GM18951 (cell line): ENCODE data around the gene FAU.

Source experiments
- POLR2A ChIP-seq: IDR thresholded peaks from 4 replicates; pipeline ENCODE4 v1.6.1; 2011; ENCODE audit warnings: mild to moderate bottlenecking; ENCODE audit not compliant: insufficient read length, insufficient read depth; ENCODE audit errors: extremely low read depth
- in situ Hi-C: fragments of 300-500 bp; cut with MboI; formaldehyde crosslinking; loops from one replicate; pipeline ENCODE4 v1.12.0; 2022; ENCODE audit warnings: low sequenced_read_pairs, mixed read lengths, inconsistent platforms; ENCODE audit not compliant: unreplicated experiment

Gene FAU

DNA sequence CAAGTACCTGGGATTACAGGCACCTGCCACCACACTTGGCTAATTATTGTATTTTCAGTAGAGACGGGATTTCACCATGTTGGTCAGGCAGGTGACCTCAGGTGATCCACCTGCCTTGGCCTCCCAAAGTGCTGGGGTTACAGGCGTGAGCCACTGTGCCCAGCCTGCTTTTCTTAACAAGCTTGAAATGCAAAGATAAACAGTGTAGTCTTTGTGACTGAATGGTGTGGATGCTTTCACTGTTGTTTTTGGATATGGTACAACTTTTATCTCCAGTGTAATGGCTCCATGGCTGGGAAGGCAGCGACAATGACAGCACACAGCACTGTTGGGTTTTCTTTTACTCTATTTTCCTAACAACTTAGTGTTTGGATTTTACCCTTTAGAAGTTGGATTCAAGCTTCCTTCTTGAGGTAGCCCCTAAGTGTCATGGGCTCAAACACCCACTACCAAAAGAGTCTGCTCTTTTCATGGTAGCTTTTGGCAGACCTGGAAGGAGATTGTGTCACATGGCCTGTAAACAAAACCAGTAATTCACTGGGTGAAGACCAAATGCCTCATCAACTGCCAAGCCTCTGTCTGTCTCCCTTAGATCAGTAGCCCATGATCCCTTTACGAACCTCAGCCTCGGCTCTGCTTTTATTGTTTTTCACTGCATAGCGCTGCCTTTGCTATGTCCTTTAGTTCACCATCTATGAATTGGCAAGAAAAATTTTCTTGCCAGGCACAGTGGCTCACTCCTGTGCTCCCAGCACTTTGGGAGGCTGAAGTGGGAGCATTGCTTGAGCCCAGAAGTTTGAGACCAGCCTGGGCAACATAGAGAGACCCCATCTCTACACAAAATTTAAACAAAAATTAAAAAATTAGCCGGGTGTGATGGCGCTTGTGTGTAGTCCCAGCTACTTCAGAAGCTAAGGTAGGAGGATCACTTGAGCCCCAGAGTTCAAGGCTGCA lies 19.5 kb downstream of the FAU start:
- in situ Hi-C loops: no loop called here
- TF ChIP-seq POLR2A: no peak

DNA sequence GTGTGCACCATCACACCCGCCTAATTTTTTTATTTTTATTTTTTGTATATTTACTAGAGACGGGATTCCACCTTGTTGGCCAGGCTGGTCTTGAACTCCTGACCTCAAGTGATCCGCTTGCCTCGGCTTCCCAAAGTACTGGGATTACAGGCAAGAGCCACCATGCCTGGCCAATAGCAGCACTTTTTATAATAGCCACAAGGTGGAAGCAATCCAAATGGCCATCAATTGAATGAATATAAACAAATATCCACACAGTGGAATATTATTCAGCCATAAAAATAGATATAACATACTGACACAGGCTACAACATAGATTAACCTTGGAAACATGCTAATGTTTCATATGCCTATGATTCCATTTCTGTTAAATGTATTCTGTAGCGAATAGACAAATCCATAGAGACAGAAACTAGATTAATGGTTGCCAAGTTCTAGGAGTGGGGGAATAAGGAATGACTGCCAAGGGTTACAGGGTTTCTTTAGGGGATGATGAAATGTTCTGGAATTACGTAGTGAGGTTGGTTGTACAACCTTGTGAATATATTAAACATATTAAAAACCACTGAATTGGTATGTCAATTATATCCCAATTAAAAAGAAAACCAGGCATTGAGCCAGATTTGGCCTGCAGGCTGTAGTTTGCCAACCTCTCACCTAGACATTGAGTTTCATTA lies 21.1 kb downstream of the FAU start:
- in situ Hi-C loops: no loop called here
- TF ChIP-seq POLR2A: no peak

DNA sequence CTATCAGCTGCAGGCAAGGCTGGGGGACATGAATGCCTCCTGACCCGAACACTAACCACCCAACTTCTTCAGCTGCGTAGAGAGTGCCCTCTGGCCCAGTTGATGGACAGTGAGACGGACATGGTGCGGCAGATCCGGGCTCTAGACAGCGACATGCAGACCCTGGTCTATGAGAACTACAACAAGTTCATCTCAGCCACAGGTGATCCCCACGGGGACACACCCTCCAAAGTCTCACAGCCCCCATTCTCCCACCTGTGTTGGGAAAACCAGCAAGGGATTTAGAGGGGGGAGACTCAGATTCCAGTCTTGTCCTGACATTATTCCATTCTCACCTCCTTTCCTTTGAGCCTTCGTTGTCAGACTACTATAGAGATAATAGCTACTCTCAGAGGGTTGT lies 25.0 kb downstream of the FAU start:
- in situ Hi-C loops: no loop called here
- TF ChIP-seq POLR2A: no peak

DNA sequence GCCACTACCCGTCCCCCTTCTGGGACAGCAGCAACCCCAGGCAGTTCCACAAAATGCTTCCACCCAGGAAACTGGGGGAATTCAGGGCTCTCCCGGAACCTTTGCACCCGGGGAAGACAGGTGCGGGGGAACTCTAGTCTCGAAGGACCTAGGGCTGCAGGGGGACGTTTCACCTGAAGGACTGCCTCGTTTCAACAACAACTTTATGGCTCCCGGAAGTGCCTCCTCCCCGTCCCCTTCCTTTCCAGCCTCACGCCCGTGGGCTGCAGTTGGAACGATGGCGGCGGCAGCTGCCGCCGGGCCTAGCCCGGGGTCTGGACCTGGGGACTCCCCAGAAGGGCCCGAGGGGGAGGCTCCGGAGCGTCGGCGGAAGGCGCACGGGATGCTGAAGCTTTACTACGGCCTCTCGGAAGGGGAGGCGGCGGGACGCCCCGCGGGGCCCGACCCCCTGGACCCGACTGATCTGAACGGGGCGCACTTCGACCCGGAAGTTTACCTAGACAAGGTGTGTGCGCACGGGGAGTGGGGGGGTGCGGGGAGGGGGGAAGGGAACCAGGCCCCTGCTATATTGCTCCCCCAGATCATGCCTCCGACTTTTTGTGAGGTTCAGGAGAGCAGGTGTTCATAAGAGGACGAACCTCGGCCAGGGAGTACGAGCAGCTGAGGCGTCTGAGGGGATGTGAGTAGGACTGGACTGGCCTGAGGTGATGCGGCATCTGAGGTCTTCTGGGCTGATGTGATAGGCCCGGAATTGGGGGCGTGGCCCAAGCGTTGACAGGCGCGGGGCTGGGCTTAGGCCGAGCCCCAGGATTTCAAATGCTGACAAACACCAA lies 25.7 kb downstream of the FAU start, which contains the start of gene VPS51:
TSS of gene VPS51 (plus strand) at position 241 of the 833 bp plus-strand sequence. CDS start at position 278, 37 bp downstream.
- peak; percentile 81 for TF ChIP-seq POLR2A
- in situ Hi-C loops: no loop called here

DNA sequence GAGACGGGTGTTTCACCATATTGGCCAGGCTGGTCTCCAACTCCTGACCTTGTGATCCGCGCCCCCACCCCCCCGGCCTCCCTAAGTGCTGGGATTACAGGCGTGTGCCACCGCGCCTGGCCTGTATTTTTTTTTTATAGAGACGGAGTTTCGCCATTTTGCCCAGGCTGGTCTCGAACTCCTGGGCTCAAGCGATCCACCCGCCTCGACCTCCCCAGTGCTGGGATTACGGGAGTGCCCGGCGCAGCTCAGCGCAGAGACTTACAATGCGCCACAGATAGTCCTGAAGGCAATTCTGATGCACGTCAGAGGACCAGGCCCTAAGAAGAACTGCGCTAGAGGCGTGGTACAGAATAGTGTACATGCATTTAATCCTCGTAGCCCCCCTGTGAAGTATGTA lies 26.5 kb downstream of the FAU start:
- in situ Hi-C loops: no loop called here
- TF ChIP-seq POLR2A: no peak

DNA sequence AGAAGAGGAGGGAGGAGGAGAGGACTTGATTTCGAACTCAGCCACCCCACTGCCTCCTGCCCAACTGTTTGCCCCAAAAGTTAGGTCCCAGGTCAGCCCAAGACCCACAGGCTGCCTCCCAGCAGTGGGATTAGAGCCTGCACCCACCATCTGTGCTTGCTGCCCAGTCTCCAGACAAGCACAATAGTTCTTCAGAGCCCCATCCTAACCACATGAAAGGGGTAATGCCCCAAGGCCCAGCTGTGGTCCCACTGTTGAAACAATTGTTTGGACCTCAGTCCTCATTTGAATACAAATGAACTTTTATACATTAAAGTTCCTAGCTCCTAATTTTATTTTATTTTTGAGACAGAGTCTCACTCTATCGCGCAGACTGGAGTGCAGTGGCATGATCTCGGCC lies 31.3 kb downstream of the FAU start:
- in situ Hi-C loops: no loop called here
- no peak for TF ChIP-seq POLR2A

DNA sequence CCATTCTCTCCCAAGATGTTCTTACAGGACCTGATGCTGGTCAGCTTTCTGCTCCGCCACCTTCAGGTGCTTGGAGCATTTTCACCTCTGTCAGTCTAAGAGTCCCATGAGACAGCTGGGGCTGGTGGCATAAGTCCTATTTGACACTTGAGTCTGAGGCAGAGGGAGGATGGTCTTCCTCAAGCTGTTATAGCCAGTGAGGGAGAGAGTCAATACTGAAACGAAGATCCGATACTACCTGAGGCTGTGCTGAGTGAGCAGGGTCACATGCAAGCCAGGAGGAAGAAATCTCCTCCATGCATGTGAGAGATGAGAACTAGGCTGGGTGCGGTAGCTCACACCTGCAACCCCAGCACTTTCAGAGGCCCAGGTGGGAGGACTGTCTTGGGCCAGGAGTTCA lies 32.3 kb downstream of the FAU start:
- TF ChIP-seq POLR2A: no peak
- in situ Hi-C loops: no loop called here

DNA sequence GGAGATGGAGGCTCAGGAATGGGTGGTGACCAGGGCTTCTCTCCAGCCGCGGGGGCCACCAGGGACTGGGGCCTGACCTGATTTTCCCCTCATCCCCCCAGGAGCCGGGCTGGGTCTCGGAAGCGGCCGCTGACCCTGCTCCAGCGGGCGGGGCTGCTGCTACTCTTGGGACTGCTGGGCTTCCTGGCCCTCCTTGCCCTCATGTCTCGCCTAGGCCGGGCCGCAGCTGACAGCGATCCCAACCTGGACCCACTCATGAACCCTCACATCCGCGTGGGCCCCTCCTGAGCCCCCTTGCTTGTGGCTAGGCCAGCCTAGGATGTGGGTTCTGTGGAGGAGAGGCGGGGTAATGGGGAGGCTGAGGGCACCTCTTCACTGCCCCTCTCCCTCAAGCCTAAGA lies 34.1 kb downstream of the FAU start:
- in situ Hi-C loops: no loop called here
- no peak for TF ChIP-seq POLR2A

DNA sequence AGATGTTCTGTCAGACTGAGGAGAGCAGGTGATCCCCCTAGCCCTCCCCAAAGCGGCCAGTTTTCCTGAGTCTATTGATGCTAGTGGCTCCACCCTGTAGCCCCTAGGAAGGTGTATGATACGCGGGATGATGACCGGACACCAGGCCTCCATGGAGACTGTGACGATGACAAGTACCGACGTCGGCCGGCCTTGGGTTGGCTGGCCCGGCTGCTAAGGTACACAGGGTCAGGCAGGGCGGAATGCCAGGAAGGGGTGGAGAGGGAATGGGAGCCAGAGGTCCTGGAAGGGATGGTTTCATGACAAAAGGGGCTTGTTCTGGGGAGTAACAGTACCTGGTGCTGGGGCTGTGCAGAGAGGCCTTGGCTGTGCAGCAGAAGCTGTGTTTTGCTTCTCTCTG lies 34.7 kb downstream of the FAU start:
- no peak for TF ChIP-seq POLR2A
- in situ Hi-C loops: no loop called here

DNA sequence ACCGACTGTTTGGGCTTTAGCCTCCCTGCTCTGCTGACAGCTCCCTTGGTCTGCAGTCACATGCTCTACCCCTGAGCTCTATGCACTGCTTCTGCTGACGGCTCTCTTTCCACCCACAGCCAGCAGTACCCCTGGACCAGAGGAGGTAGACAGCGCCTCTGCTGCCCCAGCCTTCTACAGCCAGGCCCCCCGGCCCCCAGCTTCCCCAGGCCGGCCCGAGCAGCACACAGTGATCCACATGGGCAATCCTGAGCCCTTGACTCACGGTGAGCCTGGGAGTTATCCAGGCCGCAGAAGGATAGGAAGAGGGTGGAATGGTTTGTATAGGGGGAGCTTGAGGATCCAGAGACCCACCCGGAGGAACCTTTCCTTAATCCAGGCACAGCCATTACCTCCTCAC lies 35.1 kb downstream of the FAU start:
- in situ Hi-C loops: no loop called here
- no peak for TF ChIP-seq POLR2A

DNA sequence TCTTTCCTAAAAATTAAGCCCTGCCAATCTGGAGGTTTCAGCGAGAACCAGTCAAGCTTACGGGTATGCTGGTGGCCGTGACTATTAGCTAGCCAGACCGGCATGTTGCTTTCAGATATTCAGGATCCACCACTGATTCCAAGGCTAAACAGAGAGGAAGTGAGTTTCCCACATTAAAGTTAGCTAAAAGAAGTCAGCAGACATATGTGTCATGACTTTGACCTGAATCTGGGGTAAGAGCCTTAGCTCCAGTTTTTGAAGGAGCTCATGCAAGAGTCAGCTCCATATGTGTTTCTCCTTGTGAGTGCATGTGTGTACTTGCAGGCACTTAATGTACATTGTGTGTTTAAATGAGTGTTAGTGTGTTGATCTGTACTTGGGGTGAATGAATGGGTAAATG lies 36.5 kb downstream of the FAU start:
- in situ Hi-C loops: no loop called here
- TF ChIP-seq POLR2A: no peak

DNA sequence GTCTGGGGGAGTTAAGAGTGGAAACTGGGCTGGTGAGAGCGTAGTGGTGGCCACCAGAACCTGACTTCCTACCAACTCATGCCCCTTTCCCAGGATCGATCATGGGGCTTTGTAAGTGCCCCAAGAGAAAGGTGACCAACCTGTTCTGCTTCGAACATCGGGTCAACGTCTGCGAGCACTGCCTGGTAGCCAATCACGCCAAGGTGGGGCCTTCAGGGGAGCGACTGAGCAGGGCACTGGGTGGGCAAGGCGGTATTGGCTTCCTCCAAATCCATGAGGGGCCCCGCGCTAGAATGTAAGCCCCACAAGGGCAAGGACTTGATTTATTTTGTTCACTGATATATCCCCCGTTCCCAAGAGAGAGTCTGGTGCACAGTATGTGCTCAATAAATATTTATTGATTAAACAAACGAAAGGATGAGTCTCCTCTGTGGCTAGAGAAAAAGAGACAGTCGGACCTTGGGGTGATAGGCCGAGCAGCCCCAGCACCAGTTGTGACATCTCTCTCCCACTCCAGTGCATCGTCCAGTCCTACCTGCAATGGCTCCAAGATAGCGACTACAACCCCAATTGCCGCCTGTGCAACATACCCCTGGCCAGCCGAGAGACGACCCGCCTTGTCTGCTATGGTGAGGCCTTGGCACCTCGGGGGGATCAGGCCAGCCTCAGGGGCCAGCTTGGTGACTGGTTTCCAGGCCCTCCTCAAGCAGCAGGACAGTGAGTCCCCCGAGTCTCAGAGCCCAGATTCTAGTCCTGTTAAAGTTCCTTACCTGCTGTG lies 37.1 kb downstream of the FAU start:
- no peak for TF ChIP-seq POLR2A
- in situ Hi-C loops: no loop called here

DNA sequence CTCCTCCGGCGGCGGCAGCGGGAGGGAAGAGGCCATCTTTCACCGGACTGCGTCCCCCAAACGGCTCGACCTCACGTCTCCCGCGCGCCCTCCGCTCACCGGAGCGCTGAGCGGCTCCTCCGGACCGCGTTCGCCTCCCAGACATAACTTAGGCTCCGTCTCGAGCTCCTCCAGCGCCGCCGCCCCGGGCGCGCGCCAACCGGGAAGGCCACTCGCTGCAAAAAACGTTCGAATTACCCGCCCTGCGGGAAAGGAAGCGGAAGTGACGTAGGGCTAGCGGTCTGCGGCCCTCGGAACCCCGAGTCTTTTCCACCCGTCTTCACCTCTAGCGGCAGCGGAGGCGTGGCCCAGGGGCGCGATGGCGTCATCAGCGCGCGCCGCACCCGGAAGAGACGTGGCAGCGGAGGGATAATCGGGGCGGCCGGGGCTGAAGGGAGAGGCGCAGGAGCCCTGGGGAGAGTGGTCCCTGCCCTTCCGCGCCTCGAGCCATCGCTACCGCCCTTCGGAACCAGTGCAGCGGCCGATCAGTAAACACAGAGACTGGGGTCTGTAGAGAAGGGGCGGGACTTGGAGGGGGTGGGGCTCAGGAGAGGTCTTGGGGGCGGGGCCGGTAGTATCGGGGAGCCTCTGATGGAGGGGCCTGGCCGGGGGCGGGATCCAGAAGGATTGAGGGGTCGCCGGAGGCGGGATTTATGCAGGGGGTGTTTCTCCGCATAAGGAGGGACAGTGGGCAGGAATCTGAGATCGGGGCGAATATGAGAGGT lies 37.9 kb downstream of the FAU start, which contains the start of the genes CDCA5 and ZFPL1:
TSS of gene CDCA5 (minus strand) at position 207 of the 764 bp plus-strand sequence. CDS start at position 145, 62 bp downstream.
TSS of gene ZFPL1 (plus strand) at position 389 of the 764 bp plus-strand sequence. CDS start 477 bp downstream, outside the sequence.
- TF ChIP-seq POLR2A: peak; percentile 84
- in situ Hi-C loops: no loop called here
